Osteocyte (in vitro differentiated cells): ENCODE results near the gene ARMC12. TPM values are rescaled to one million over a fixed set of nuclear protein-coding genes. Genes with fewer than 3 reads are reported as not detected.

ENCODE experiments used
- DNase-seq: peaks from one replicate; pipeline ENCODE4 v3.0.0; 2021; ENCODE audit warnings: mixed read lengths; ENCODE audit not compliant: unreplicated experiment; ENCODE audit errors: extremely low spot score
- H3K27ac Mint-ChIP-seq: one replicate; pipeline ENCODE4 v1.8.0; 2021; ENCODE audit warnings: mild to moderate bottlenecking, mixed read lengths; ENCODE audit not compliant: unreplicated experiment
- H3K27me3 Mint-ChIP-seq: one replicate; pipeline ENCODE4 v1.8.0; 2021; ENCODE audit warnings: mixed read lengths; ENCODE audit not compliant: unreplicated experiment
- H3K36me3 Mint-ChIP-seq: one replicate; pipeline ENCODE4 v1.8.0; 2021; ENCODE audit warnings: mixed read lengths; ENCODE audit not compliant: unreplicated experiment
- H3K4me1 Mint-ChIP-seq: one replicate; pipeline ENCODE4 v1.8.0; 2021; ENCODE audit warnings: mixed read lengths; ENCODE audit not compliant: unreplicated experiment
- H3K4me3 Mint-ChIP-seq: one replicate; pipeline ENCODE4 v1.8.0; 2021; ENCODE audit warnings: mild to moderate bottlenecking, moderate library complexity, mixed read lengths; ENCODE audit not compliant: unreplicated experiment
- H3K9me3 Mint-ChIP-seq: one replicate; pipeline ENCODE4 v1.8.0; 2021; ENCODE audit warnings: mixed read lengths; ENCODE audit not compliant: unreplicated experiment
- CTCF ChIP-seq: fragments of 200-600 bp; sonication (generic); IDR thresholded peaks from 2 replicates; pipeline ENCODE4 v1.5.0; 2021; ENCODE audit warnings: antibody characterized with exemption, mild to moderate bottlenecking, moderate library complexity
- total RNA-seq: library from RNA; stranded (reverse); gene quantifications from 2 replicates; pipeline ENCODE4 v1.2.1, GENCODE V29; 2021

ARMC12 gene
- total RNA-seq, 1 donor from 2014 or later = 2.5 TPM

- Mint-ChIP-seq H3K27me3 (peaks cover 56% of the 10 kb centered on the region), H3K27ac (no peak overlapping the region), H3K9me3 (no peaks in the 10 kb centered on the region), H3K36me3 (no peaks in the 10 kb centered on the region), H3K4me1 (no peaks in the 10 kb centered on the region), H3K4me3 (no peak overlapping the region)
- DNase-seq = no peak
- TF ChIP-seq CTCF = no peak
These were observed 47.4 kb downstream of the ARMC12 start for GRCh38 chr6:35784200-35784599.

- Mint-ChIP-seq H3K27me3 (peaks cover 67% of the 10 kb centered on the region), H3K4me3 (no peak overlapping the region), H3K4me1 (no peaks in the 10 kb centered on the region), H3K36me3 (no peaks in the 10 kb centered on the region), H3K9me3 (no peaks in the 10 kb centered on the region), H3K27ac (no peak overlapping the region)
- no peak for DNase-seq
- no peak for TF ChIP-seq CTCF
These were observed 49.4 kb downstream of the ARMC12 start for GRCh38 chr6:35786272-35786671.

DNA sequence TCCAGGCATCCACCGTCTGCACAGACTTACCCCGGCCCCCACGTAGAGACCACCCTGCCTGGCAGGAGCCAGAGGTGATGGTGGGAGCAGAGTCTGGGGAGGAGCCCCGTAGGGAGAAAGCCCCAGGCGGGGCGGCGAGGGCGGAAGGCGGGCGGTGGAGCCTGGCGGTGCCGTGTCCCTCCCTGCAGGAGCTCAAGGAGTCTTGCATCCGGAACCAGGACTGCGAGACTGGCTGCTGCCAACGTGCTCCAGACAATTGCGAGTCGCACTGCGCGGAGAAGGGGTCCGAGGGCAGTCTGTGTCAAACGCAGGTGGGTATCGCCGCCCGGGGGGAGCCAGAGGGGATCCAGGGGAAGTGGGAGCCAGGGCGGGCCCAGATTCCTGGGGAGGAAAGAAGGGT lies 50.0 kb downstream of the ARMC12 start:
- Mint-ChIP-seq H3K36me3 (no peaks in the 10 kb centered on the region), H3K27me3 (peaks cover 67% of the 10 kb centered on the region), H3K4me3 (no peak overlapping the region), H3K9me3 (no peaks in the 10 kb centered on the region), H3K27ac (no peak overlapping the region), H3K4me1 (no peaks in the 10 kb centered on the region)
- TF ChIP-seq CTCF = no peak
- no peak for DNase-seq

- DNase-seq = no peak
- no peak for TF ChIP-seq CTCF
- no peaks in the 10 kb centered on the region for H3K4me1 Mint-ChIP-seq
- peaks cover 60% of the 10 kb centered on the region for H3K27me3 Mint-ChIP-seq
- H3K9me3 Mint-ChIP-seq = no peaks in the 10 kb centered on the region
- no peaks in the 10 kb centered on the region for H3K36me3 Mint-ChIP-seq
- H3K27ac Mint-ChIP-seq = no peak overlapping the region
- no peak overlapping the region for H3K4me3 Mint-ChIP-seq
These were observed 50.7 kb downstream of the ARMC12 start for GRCh38 chr6:35787266-35788218.

GRCh38 chr6:35788423-35788982 lies 51.7 kb downstream of the ARMC12 start:
- DNase-seq = no peak
- no peaks in the 10 kb centered on the region for H3K4me1 Mint-ChIP-seq
- no peaks in the 10 kb centered on the region for H3K9me3 Mint-ChIP-seq
- peaks cover 60% of the 10 kb centered on the region for H3K27me3 Mint-ChIP-seq
- H3K4me3 Mint-ChIP-seq = no peak overlapping the region
- H3K36me3 Mint-ChIP-seq = no peaks in the 10 kb centered on the region
- no peak overlapping the region for H3K27ac Mint-ChIP-seq
- no peak for TF ChIP-seq CTCF
